OCI-LY7 (cell line): ENCODE data around the gene RNF114. TPM values are rescaled to one million over a fixed set of nuclear protein-coding genes. Genes with fewer than 3 reads are reported as not detected.

Source experiments
- BruUV-seq: library from RNA; stranded (reverse); fragments of 400-500 nt; replicated peaks from 2 replicates; lab custom pipeline; 2021; lab: Mats Ljungman, UMichigan
- CTCF ChIA-PET: fragments of 300-600 bp; sonication (Branson Sonifier 250); formaldehyde crosslinking; loops from one replicate; lab custom pipeline; 2022; ENCODE audit warnings: antibody characterized with exemption; ENCODE audit not compliant: unreplicated experiment; lab: Charles Lee
- POLR2A ChIA-PET: fragments of 300-600 bp; sonication (Branson Sonifier 250); formaldehyde crosslinking; loops from one replicate; lab custom pipeline; 2022; ENCODE audit warnings: antibody characterized with exemption; lab: Charles Lee
- DNase-seq: peaks from one replicate; pipeline ENCODE4 v3.0.0-alpha.2; 2015; ENCODE audit warnings: low spot score
- H2AFZ ChIP-seq: fragments of 200-600 bp; sonication (generic), shearing (Covaris generic); 2 replicates; pipeline ENCODE4 v1.6.1; 2014; ENCODE audit warnings: mild to moderate bottlenecking, antibody characterized with exemption, low read length, moderate library complexity
- H3K27ac ChIP-seq: fragments of 200-600 bp; sonication (generic); 2 replicates; pipeline ENCODE4 v1.5.1; 2014; ENCODE audit warnings: mixed run types, low read depth, mild to moderate bottlenecking, moderate library complexity, low read length, inconsistent platforms; ENCODE audit not compliant: poor library complexity, severe bottlenecking
- H3K36me3 ChIP-seq: fragments of 200-600 bp; sonication (generic); 2 replicates; pipeline ENCODE4 v1.6.1; 2014; ENCODE audit warnings: mild to moderate bottlenecking, antibody characterized with exemption, low read length, moderate library complexity, mixed read lengths; ENCODE audit not compliant: insufficient read depth
- H3K4me1 ChIP-seq: fragments of 200-600 bp; sonication (generic); 2 replicates; pipeline ENCODE4 v1.5.1; 2014; ENCODE audit warnings: mild to moderate bottlenecking, low read length; ENCODE audit not compliant: insufficient read depth, poor library complexity, severe bottlenecking
- H3K4me2 ChIP-seq: fragments of 200-600 bp; sonication (generic); 2 replicates; pipeline ENCODE4 v1.6.1; 2014; ENCODE audit warnings: mild to moderate bottlenecking, low read length
- H3K4me3 ChIP-seq: fragments of 200-600 bp; sonication (generic); 2 replicates; pipeline ENCODE4 v1.5.1; 2014; ENCODE audit warnings: mild to moderate bottlenecking, low read depth, low read length; ENCODE audit not compliant: poor library complexity, severe bottlenecking
- H3K79me2 ChIP-seq: fragments of 200-600 bp; sonication (generic); 2 replicates; pipeline ENCODE4 v1.6.1; 2016; ENCODE audit warnings: low read depth, mild to moderate bottlenecking, low read length, moderate library complexity, mixed read lengths; ENCODE audit not compliant: insufficient read depth
- H3K9me2 ChIP-seq: fragments of 200-600 bp; sonication (generic); 2 replicates; pipeline ENCODE4 v1.6.1; 2016; ENCODE audit warnings: mild to moderate bottlenecking, low read length, mixed read lengths; ENCODE audit not compliant: insufficient read depth
- H3K9me3 ChIP-seq: fragments of 200-600 bp; sonication (generic); 2 replicates; pipeline ENCODE4 v1.6.1; 2014; ENCODE audit warnings: mild to moderate bottlenecking, mixed run types, low read length, mixed read lengths
- H4K20me1 ChIP-seq: fragments of 200-600 bp; sonication (generic); 2 replicates; pipeline ENCODE4 v1.6.1; 2014; ENCODE audit warnings: mild to moderate bottlenecking, antibody characterized with exemption, low read length, moderate library complexity, mixed read lengths; ENCODE audit not compliant: insufficient read depth
- EZH2phosphoT487 ChIP-seq: fragments of 200-600 bp; sonication (generic); IDR thresholded peaks from 2 replicates; pipeline ENCODE4 v1.6.1; 2018; ENCODE audit warnings: low read depth, borderline replicate concordance, mild to moderate bottlenecking, mixed run types, antibody characterized with exemption, low read length, moderate library complexity, mixed read lengths
- intact Hi-C: fragments of 100-400 bp; cut with micrococcal nuclease; formaldehyde crosslinking; loops from one replicate; pipeline ENCODE4 v1.10.0; 2022; ENCODE audit not compliant: unreplicated experiment
- total RNA-seq, 2 experiments: library from RNA; depleted of rRNA in 1 of 2; stranded (reverse); fragments of >200 nt in 1 of 2; shearing (Covaris generic) in 1 of 2; gene quantifications; 2 replicates each; pipeline ENCODE4 v1.2.3, GENCODE V29; 2014 to 2022
- TF ChIP-seq, protein P1 (sequence below): fragments of 200-600 bp; sonication (generic); conservative IDR thresholded peaks from 2 replicates; pipeline ENCODE4 v1.5.1; 2014; ENCODE audit warnings: mild to moderate bottlenecking, antibody characterized with exemption, low read length, moderate library complexity, mixed read lengths

The RNF114 gene
- total RNA-seq, 2 experiments from 2014 or later, result 48.4 to 62.4 TPM

DNA sequence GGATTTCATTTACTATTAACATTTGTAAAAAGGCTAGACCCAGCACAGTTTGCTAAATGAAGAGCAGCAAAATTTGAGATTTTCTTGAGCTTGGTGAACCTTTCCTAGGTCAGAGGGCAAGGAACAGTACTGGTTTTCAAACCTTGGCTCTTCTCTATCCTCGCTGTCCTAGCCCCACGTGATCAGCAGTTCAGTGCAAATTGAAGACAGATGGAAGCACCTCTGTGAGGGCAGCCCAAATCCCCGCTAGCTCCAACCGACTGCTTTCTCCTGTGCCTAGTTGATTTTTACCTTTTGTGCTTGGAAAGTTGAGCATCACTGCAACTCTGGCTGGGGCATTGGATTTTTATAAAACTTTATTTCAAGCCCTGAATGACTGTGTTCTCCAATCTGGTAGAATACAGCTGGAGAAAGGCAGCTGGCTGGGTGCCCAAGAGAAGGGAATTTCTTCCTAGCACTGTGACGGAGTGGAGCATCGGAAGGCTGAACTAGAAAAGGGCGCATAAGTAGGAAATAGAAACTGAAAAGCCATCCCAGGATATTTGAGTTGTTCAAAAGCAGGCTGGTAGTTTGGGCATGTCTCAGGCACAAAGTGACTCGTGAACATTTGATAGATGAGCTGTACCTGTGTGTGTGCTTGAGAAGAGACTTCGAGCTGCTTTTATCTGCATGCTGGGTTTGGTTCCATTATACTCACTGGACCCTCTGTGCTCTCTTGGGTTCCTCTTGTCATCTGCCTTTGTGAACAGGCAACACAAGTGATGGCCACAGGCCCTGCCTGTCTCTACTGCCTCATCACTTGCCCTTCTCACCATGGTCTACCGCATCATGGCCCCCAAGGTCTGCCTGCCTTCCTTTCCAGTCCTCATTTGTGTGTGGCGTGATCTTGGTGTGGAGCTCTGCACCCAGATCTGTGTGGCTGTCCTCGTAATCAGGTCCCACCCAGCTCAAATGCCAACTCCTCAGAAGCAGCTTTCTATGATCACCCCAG, 2.3 kb downstream of the RNF114 start:
- intact Hi-C loops, result loop anchor here (5.0 kb wide), 1 partner anchor 214 kb away; the partner anchor contains the start of gene PEDS1
- H3K27ac ChIP-seq, result no peak overlapping the region
- POLR2A ChIA-PET, result interaction anchor here (0.7 to 1.5 kb wide), 4 partner anchors 8 to 1209 kb away, joined by 3 to 4 read pairs (median 3); no protein-coding TSS in a partner anchor

DNA sequence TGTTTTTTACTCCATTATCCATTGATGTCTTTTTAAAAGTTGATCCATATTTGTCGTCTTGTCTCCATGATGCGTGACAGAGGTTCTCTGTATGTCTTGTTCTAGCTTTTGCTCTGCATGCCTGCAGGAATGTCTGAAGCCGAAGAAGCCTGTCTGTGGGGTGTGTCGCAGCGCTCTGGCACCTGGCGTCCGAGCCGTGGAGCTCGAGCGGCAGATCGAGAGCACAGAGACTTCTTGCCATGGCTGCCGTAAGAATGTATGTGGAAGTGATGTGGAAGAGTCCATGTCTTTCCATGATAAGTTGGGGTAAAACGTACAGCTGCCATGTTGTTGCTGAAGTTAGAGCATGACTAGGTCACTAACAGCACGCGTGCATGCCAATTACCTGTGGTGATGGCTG, 5.3 kb downstream of the RNF114 start:
- Histone ChIP-seq H3K4me1 (peaks cover 23% of the 10 kb centered on the region), H3K9me3 (no peaks in the 10 kb centered on the region), H2AFZ (no peak overlapping the region), H3K36me3 (peaks cover 68% of the 10 kb centered on the region), H3K9me2 (no peaks in the 10 kb centered on the region), H4K20me1 (peaks cover 16% of the 10 kb centered on the region; the same call in 1 of the 2 replicates), H3K4me2 (no peak overlapping the region), H3K79me2 (peaks cover 47% of the 10 kb centered on the region), H3K4me3 (no peak overlapping the region), H3K27ac (no peak overlapping the region)
- POLR2A ChIA-PET, result no interaction called here
- no peak for DNase-seq
- BruUV-seq, result no TSS peak
- TF ChIP-seq, protein P1, sequence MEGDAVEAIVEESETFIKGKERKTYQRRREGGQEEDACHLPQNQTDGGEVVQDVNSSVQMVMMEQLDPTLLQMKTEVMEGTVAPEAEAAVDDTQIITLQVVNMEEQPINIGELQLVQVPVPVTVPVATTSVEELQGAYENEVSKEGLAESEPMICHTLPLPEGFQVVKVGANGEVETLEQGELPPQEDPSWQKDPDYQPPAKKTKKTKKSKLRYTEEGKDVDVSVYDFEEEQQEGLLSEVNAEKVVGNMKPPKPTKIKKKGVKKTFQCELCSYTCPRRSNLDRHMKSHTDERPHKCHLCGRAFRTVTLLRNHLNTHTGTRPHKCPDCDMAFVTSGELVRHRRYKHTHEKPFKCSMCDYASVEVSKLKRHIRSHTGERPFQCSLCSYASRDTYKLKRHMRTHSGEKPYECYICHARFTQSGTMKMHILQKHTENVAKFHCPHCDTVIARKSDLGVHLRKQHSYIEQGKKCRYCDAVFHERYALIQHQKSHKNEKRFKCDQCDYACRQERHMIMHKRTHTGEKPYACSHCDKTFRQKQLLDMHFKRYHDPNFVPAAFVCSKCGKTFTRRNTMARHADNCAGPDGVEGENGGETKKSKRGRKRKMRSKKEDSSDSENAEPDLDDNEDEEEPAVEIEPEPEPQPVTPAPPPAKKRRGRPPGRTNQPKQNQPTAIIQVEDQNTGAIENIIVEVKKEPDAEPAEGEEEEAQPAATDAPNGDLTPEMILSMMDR, result no peak
- TF ChIP-seq EZH2phosphoT487, result no peak
- intact Hi-C loops, result no loop called here
- CTCF ChIA-PET, result no interaction called here

More for the DNA sequence above, 2.3 kb downstream of the RNF114 start:
- Histone ChIP-seq H3K9me3 (no peaks in the 10 kb centered on the region), H3K36me3 (peaks cover 41% of the 10 kb centered on the region), H4K20me1 (peaks cover 16% of the 10 kb centered on the region; the same call in 1 of the 2 replicates), H2AFZ (no peak overlapping the region), H3K4me3 (peak overlapping the region; percentile 86), H3K9me2 (no peaks in the 10 kb centered on the region), H3K79me2 (peaks cover 50% of the 10 kb centered on the region), H3K4me2 (peak overlapping the region; percentile 96), H3K4me1 (peaks cover 47% of the 10 kb centered on the region)
- no peak for DNase-seq
- no TSS peak for BruUV-seq
- CTCF ChIA-PET, result interaction anchor here (0.5 kb wide), 1 partner anchor 188 kb away, joined by 3 read pairs; no protein-coding TSS in a partner anchor
- TF ChIP-seq EZH2phosphoT487, result no peak
- TF ChIP-seq, protein P1, result no peak
